Measurements from ENCODE around the gene CDCA8.
"Not testable (repeated sequence)": the region's sequence is repeated elsewhere in the genome, so short reads cannot be mapped to it uniquely, and the experiment has no call there.

The CDCA8 gene

DNA sequence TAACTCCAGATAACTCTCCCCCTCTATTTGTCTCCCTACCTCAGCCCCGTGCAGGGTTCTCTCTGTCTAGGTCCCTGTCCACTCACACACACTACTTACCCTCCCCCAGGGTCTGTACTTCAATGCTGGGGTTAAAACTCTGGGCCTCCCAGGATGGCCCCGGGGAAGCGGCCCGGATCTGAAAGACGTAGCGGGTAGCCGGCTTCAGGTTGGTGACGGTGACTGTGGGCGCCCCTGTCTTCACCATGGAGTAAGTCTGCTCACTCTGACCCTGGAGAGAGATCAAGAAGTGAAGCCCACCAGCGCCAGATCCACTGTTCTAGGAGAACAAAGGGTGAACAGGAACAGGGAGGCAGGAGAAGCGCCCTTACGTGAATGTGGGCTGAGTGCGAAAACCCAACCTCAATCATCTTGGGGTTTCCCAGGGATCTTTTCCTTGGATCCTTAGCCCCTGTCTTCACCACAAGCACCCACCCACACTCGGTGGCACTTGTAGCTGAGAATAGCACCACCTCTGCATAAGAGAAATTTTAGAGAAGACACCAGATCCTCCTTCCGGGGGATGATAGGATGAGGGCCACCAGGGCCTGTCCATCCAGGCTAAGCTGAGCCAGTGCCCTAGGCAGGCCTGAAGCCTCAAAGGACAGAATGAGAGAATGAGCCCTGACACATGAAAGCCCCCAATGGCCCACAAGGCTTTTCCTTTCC is 39.1 kb downstream of the CDCA8 start:
- H3K4me3 ChIP-seq (replicated peaks in 1 of 2; ENCODE audit: low read depth in 2 of 2, low read length in 2 of 2), result no peak overlapping the region
- TF ChIP-seq, protein P1, sequence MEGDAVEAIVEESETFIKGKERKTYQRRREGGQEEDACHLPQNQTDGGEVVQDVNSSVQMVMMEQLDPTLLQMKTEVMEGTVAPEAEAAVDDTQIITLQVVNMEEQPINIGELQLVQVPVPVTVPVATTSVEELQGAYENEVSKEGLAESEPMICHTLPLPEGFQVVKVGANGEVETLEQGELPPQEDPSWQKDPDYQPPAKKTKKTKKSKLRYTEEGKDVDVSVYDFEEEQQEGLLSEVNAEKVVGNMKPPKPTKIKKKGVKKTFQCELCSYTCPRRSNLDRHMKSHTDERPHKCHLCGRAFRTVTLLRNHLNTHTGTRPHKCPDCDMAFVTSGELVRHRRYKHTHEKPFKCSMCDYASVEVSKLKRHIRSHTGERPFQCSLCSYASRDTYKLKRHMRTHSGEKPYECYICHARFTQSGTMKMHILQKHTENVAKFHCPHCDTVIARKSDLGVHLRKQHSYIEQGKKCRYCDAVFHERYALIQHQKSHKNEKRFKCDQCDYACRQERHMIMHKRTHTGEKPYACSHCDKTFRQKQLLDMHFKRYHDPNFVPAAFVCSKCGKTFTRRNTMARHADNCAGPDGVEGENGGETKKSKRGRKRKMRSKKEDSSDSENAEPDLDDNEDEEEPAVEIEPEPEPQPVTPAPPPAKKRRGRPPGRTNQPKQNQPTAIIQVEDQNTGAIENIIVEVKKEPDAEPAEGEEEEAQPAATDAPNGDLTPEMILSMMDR (IDR thresholded peaks at IDR 0.05; ENCODE audit: low read depth, low read length), result no peak
- no peak for DNase-seq (ENCODE audit: low read depth in 2 of 2)

DNA sequence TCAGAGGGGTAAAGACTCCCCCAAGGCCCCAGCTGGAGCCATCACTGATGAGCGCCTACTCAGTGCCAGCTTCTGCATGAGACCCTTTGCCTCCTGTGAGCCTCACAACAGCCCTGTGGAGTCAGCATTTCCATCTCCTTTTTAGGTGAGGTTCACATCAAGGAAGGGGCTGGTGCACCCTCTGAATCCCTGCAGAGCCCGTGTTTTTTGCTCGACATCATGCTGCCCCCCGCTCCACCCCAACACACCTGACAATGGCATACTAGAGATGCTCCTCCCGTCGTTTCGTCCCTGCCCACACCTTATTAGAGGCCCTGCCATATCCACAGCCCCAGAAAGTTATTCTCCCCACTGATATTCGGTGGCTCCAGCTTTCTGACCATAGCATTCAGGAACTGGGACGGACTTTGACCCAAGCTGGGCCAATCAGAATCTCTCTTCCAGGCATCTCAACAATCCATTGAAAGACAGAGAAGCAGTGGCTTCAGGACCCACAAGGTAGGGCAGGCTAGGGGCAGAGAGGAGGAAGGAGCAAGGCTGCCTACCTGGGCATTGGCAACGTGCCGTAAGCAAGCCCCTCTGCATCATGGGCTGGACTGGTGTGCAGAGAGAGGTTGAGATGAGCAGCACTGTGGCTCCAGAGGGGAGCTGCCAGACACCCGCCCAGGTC is 39.9 kb downstream of the CDCA8 start:
- TF ChIP-seq, protein P1 (IDR thresholded peaks at IDR 0.05; ENCODE audit: low read depth, low read length), result no peak
- no peak overlapping the region for H3K4me3 ChIP-seq (replicated peaks in 1 of 2; ENCODE audit: low read depth in 2 of 2, low read length in 2 of 2)
- DNase-seq (ENCODE audit: low read depth in 2 of 2), result no peak

DNA sequence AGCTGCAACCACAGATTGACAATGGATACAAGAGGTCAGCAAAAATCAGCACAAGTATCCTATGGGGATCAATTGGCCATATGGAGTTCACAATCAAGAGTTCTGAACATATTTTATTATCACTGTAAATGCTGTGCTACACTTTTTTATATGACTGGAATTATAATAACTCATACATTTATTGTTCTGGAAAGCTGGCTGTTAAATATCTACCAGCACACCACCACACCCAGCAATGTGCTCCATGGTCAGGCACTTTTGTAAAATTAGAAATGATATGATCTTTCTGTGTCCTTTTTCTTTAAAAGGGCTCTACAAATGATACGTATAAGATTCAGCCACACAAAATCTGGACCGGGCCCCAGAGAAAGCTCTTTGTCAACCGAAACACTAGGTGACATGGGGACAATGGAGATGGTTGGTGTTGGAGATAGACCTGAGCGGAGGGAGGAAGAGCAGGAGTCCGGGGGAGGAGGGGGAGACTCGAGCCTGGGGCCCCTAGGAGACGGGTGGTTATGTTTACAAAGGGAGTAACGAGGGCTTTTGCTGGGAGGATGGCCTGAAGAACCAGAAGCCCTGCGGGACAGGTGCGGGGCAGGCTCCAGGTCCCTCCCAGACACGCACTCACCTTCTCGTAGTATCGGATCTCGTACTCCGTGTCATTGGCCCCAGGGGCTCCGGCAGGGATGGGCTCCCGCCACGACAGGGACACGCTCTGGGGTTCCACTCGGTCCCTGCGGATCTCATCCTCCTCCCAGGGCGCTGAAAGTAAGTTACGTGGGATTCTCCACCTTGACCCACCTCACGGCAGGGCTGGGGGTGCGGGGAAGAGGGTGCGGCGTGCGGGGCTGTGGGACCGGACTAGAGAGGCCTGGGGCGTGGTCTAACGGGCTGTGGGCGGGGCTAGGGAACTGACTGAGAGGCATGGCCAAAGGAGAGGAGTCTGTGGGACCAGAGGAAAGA is 42.6 kb downstream of the CDCA8 start:
- DNase-seq (ENCODE audit: low read depth in 2 of 2), result no peak
- no peak overlapping the region for H3K4me3 ChIP-seq (replicated peaks in 1 of 2; ENCODE audit: low read depth in 2 of 2, low read length in 2 of 2)
- TF ChIP-seq, protein P1 (IDR thresholded peaks at IDR 0.05; ENCODE audit: low read depth, low read length), result no peak

DNA sequence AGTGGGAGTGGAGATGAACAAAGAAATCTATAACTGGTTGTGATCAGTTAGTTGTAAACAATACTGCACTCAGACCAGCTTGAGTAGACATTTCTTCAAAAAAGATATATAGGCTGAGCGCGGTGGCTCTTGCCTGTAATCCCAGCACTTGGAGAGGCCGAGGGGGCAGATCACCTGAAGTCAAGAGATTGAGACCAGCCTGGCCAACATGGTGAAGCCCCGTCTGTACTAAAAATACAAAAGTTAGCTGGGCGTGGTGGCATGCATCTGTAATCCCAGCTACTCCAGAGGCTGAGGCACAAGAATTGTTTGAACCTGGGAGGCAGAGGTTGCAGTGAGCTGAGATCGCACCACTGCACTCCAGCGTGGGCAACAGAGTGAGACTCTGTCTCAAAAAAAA is 45.7 kb downstream of the CDCA8 start:
- DNase-seq (ENCODE audit: low read depth in 2 of 2), result not testable (repeated sequence)

DNA sequence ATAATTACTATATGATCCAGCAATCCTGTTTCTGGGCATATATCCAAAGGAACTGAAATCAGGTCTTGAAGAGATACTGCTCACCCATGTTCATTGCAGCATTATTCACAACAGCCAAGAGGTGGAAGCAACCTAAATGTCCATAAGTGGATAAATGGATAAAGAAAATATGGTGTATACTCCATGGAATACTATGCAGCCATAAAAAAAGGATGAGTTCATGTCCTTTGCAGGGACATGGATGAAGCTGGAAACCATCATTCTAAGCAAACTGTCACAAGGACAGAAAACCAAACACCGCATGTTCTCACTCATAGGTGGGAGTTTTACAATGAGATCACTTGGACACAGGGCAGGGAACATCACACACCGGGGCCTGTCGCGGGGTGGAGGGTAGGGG is 46.3 kb downstream of the CDCA8 start:
- DNase-seq (ENCODE audit: low read depth in 2 of 2); H3K4me3 ChIP-seq (replicated peaks in 1 of 2; ENCODE audit: low read depth in 2 of 2, low read length in 2 of 2): not testable (repeated sequence)

More for the DNA sequence above, 45.7 kb downstream of the CDCA8 start:
- not testable (repeated sequence) for H3K4me3 ChIP-seq (replicated peaks in 1 of 2; ENCODE audit: low read depth in 2 of 2, low read length in 2 of 2)

DNA sequence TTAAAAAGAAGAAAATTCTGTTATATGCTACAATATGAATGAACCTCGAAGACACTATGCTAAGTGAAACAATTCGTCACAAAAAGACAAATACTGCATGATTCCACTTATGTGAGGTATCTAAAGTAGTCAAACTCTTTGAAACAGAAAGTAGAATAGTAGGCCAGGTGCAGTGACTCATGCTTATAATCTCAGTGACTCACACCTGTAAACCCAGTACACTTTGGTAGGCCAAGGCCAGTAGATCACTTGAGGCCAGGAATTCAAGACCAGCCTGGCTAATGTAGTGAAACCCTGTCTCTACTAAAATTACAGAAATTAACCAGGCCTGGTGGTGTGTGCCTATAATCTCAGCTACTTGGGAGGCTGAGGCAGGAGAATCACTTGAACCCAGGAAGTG is 46.9 kb downstream of the CDCA8 start:
- TF ChIP-seq, protein P1 (IDR thresholded peaks at IDR 0.05; ENCODE audit: low read depth, low read length), result no peak
- H3K4me3 ChIP-seq (replicated peaks in 1 of 2; ENCODE audit: low read depth in 2 of 2, low read length in 2 of 2), result no peak overlapping the region
- DNase-seq (ENCODE audit: low read depth in 2 of 2), result peak in 1 of 2 donors; percentile 7

DNA sequence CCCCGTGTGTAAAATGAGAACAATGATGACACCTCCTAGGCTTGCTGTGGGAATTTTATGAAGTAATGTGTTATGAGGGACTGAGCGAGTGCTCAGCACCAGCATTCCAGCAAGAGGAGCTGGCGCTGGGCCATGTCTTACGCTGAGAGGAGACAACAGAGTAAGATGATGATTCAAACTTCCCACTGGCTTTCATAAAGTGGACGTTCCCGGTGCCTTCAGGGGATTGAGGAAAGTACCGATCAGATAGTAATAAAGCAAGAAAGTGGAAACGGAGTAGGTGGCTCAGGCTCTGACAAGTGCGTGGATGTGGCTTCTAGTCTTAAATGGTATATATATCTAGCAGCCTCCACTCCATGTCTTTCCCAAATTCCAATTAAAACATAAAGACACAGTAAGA is 48.8 kb downstream of the CDCA8 start:
- TF ChIP-seq, protein P1 (IDR thresholded peaks at IDR 0.05; ENCODE audit: low read depth, low read length), result no peak
- H3K4me3 ChIP-seq (replicated peaks in 1 of 2; ENCODE audit: low read depth in 2 of 2, low read length in 2 of 2), result no peak overlapping the region
- peak; percentile 54 to 81 for DNase-seq (ENCODE audit: low read depth in 2 of 2)

Measured in cardiac fibroblast (primary cell).